GM18526 (cell line): ENCODE data around the gene SPTB.

Experiments used
- POLR2A ChIP-seq: IDR thresholded peaks from 3 replicates; pipeline ENCODE4 v1.6.1; 2011; ENCODE audit not compliant: insufficient read length; ENCODE audit errors: extremely low read depth

Gene SPTB

GRCh38 chr14:64769096-64770020, 110.3 kb downstream of the SPTB start:
- TF ChIP-seq POLR2A: no peak

- no peak for TF ChIP-seq POLR2A
Measured at GRCh38 chr14:64768401-64769095, 111.2 kb downstream of the SPTB start.

- no peak for TF ChIP-seq POLR2A
Measured at GRCh38 chr14:64767215-64767964, 112.3 kb downstream of the SPTB start.

- TF ChIP-seq POLR2A: no peak
Measured at GRCh38 chr14:64766430-64767151, 113.1 kb downstream of the SPTB start.

- no peak for TF ChIP-seq POLR2A
Measured at GRCh38 chr14:64765740-64766302, 113.9 kb downstream of the SPTB start.

GRCh38 chr14:64764641-64765520, 114.8 kb downstream of the SPTB start:
- TF ChIP-seq POLR2A: no peak

GRCh38 chr14:64763801-64764621, 115.7 kb downstream of the SPTB start:
- TF ChIP-seq POLR2A: no peak

- TF ChIP-seq POLR2A: no peak
Measured at GRCh38 chr14:64763085-64763782, 116.5 kb downstream of the SPTB start.

- no peak for TF ChIP-seq POLR2A
Measured at GRCh38 chr14:64762044-64763034, 117.4 kb downstream of the SPTB start.

- TF ChIP-seq POLR2A: no peak
Measured at GRCh38 chr14:64761441-64762043, 118.2 kb downstream of the SPTB start.

- no peak for TF ChIP-seq POLR2A
Measured at GRCh38 chr14:64760916-64761315, 118.8 kb downstream of the SPTB start.
